Measurements from ENCODE around the gene CHST8.
"Not testable (repeated sequence)": the region's sequence is repeated elsewhere in the genome, so short reads cannot be mapped to it uniquely, and the experiment has no call there.

CHST8 gene

DNA sequence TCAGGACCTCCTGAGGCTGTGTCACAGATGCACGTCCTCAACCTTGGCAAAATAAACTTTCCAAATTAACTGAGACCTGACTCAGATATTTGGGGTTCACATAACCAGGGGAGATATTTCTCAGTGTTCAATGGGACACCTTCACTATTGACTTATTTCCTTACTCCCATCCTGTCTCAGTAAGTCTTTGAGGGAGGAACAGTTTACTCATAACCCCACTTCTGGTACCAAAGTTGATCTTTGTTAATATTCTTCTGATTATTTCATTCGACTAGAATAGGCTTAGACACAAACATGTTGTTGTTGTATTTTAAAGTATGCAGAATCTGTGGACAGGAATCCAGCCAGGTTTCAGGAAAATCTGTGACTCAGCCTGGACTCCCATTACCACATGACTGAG is 34.6 kb upstream of the CHST8 start:
- TF ChIP-seq, protein P1, sequence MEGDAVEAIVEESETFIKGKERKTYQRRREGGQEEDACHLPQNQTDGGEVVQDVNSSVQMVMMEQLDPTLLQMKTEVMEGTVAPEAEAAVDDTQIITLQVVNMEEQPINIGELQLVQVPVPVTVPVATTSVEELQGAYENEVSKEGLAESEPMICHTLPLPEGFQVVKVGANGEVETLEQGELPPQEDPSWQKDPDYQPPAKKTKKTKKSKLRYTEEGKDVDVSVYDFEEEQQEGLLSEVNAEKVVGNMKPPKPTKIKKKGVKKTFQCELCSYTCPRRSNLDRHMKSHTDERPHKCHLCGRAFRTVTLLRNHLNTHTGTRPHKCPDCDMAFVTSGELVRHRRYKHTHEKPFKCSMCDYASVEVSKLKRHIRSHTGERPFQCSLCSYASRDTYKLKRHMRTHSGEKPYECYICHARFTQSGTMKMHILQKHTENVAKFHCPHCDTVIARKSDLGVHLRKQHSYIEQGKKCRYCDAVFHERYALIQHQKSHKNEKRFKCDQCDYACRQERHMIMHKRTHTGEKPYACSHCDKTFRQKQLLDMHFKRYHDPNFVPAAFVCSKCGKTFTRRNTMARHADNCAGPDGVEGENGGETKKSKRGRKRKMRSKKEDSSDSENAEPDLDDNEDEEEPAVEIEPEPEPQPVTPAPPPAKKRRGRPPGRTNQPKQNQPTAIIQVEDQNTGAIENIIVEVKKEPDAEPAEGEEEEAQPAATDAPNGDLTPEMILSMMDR (IDR thresholded peaks at IDR 0.05; ENCODE audit: borderline replicate concordance, insufficient read depth, low read depth, low read length), result no peak
- H3K4me3 ChIP-seq (ENCODE audit: low read depth, low read length), result no peak overlapping the region

DNA sequence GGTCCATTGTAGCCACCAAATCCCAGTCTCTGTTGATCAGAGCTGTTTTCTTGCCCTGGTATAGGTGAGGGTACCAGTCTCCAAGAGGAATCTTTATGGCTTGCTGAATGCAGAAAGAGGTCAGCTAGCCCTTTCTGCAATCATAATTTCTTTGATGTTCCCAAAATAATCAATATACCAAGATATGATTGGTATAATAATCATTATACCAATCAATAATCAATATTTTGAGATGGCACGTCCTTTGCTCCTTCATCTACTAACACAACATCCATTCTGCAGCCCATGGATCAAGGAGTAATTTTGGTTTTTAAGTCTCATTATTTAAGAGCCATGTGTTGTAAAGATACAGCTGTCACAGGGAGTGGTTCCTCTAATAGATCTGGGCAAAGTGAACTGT is 31.5 kb upstream of the CHST8 start:
- H3K4me3 ChIP-seq (ENCODE audit: low read depth, low read length), result no peak overlapping the region
- TF ChIP-seq, protein P1 (IDR thresholded peaks at IDR 0.05; ENCODE audit: borderline replicate concordance, insufficient read depth, low read depth, low read length), result no peak

DNA sequence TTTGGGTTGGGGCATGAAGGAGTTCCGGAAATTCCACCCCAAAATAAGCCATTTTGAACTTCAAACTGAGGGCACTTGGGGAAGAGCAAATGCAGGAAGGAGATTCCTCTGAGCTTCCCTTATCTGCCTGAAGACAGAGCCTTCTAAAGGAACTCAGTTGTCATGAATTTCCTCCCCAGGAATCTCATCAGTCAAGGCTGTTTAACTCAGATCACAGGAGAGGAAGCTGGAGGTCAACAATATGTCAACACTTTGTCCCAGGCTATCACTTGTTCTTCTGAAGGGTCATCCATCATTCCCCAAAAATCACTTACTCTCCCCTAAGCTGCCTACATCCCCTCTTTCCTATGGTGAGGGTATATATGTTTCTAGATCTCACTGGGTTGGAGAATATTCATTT is 26.0 kb upstream of the CHST8 start:
- TF ChIP-seq, protein P1 (IDR thresholded peaks at IDR 0.05; ENCODE audit: borderline replicate concordance, insufficient read depth, low read depth, low read length), result no peak
- no peak overlapping the region for H3K4me3 ChIP-seq (ENCODE audit: low read depth, low read length)

DNA sequence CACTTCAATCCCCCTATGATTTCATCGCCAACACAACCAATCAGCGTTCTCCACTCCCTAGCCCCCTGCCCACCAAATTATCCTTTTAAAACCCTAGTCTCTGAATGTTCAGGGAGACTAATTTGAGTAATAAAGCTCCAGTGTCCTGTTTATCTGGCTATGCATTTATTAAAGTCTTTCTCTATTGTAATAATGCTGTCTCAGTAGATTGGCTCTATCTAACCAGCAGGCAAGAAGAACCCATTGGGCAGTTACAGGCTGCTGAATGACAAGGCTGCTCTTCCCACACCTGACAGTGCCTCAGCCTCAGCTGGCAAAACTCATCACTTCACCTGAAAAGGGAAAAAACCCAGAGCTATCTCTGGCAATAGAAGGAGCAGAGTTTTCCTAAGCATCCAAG is 20.2 kb upstream of the CHST8 start:
- TF ChIP-seq, protein P1 (IDR thresholded peaks at IDR 0.05; ENCODE audit: borderline replicate concordance, insufficient read depth, low read depth, low read length), result no peak
- H3K4me3 ChIP-seq (ENCODE audit: low read depth, low read length), result no peak overlapping the region

DNA sequence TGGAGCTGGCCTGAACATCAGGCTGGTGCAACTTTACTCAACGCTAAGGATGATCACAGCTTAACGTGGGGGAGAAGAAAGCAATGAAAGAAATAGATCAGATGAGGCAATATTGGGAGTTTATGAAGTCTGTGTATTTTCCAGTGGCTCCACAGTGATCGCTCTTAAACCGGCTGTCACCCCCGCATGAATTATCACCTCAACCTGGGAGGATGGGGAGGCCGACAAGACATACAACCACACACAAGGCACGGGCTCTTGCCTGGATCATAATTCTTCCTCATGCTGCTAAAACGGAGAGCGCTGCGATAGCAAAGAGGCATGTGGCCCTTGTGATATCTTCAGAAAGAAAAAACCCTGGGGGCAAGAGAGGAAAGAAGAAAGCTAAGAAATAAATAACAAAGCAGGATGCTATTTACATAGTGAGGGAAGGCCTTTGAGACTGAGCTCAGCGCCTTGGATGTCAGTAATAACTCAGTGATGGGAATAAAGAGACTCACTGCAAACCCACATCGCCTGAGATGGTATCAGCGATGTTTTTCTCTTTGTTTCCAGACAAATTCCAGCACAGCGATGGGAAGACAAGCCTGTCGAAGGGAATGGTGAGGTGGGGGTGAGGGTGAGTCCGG is 19.1 kb upstream of the CHST8 start:
- TF ChIP-seq, protein P1 (IDR thresholded peaks at IDR 0.05; ENCODE audit: borderline replicate concordance, insufficient read depth, low read depth, low read length), result no peak
- no peak overlapping the region for H3K4me3 ChIP-seq (ENCODE audit: low read depth, low read length)

DNA sequence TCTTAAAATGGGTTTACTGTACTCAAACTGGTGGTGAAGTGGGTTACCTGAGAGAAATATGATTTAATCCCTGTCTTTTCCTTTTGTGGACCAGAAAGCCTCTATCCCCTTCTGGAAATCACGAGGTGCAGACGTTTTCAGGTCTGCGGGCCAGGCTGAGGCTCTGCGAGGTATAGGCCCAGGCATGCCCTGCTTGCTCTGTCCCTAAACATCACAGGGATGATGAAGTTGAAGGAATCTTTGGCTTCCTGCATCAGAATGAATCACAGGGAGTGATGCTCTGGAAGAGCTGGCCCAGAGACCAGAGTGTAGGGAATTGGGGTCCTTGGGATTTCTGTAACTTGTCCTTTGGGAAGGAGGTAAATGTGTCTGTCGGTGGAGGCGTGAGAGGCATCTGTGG is 18.4 kb upstream of the CHST8 start:
- TF ChIP-seq, protein P1 (IDR thresholded peaks at IDR 0.05; ENCODE audit: borderline replicate concordance, insufficient read depth, low read depth, low read length), result no peak
- H3K4me3 ChIP-seq (ENCODE audit: low read depth, low read length), result no peak overlapping the region

DNA sequence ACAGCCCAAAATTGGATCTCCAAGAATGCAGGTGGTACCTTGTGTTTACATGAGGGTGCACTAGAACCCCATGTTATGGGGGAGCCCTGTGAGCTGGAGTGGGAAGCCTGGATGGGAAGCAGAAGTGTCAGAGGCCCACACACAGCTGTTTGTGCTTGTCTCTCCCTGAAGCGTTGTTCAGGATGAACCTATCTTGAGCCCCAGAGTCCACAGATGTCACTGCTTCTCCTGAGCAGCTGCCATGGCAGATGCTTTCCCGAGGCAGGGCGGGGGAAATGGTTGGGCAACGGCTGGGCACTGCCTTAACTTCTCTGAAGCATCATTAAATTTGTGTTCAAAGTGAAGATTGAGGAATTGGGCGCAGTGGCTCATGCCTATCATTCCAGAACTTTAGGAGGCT is 17.1 kb upstream of the CHST8 start:
- TF ChIP-seq, protein P1 (IDR thresholded peaks at IDR 0.05; ENCODE audit: borderline replicate concordance, insufficient read depth, low read depth, low read length), result no peak
- no peak overlapping the region for H3K4me3 ChIP-seq (ENCODE audit: low read depth, low read length)

DNA sequence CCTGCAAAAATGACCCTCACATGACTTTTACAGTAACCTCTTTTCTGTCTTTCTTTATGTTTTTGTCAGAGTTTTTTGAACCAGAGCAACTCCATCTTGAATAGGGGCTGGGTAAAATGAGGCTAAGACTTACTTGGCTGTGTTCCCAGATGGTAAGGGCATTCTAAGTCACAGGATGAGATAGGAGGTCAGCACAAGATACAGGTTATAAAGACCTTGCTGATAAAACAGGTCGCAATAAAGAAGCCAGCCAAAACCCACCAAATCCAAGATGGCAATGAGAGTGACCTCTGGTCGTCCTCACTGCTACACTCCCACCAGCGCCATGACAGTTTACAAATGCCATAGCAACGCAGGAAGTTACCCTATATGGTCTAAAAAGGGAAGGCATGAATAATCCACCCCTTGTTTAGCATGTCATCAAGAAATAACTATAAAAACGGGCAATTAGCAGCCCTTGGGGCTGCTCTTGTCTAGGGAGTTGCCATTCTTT is 15.9 kb upstream of the CHST8 start:
- not testable (repeated sequence) for H3K4me3 ChIP-seq (ENCODE audit: low read depth, low read length)

Data from GM12875 (cell line).